CD4-positive, alpha-beta T cell (primary cell): ENCODE measurements around the gene PDLIM1. TPM values are rescaled to one million over a fixed set of nuclear protein-coding genes. Genes with fewer than 3 reads are reported as not detected.
"Not testable (repeated sequence)": the region's sequence is repeated elsewhere in the genome, so short reads cannot be mapped to it uniquely, and the experiment has no call there.

Experiments
- ATAC-seq: fragments of 200-7000 bp; cut with Tn5 transposase; one replicate; pipeline ENCODE4 v1.10.0; 2022; ENCODE audit warnings: mild to moderate bottlenecking; ENCODE audit not compliant: poor library complexity
- CTCF ChIA-PET: fragments of 350-600 bp; sonication (Branson Sonifier 250); formaldehyde crosslinking; loops from one replicate; lab custom pipeline; 2021; ENCODE audit warnings: antibody characterized with exemption, inconsistent platforms; lab: Charles Lee
- POLR2A ChIA-PET: fragments of 350-600 bp; sonication (Branson Sonifier 250); formaldehyde crosslinking; loops from one replicate; lab custom pipeline; 2021; ENCODE audit warnings: antibody characterized with exemption, inconsistent platforms; lab: Charles Lee
- DNase-seq, 14 experiments: peaks; one replicate each; pipeline ENCODE4 v3.0.0-alpha.2; 2013 to 2020; ENCODE audit warnings: mixed read lengths in 2 of 14
- H3K27ac ChIP-seq, 2 donors: one replicate each; pipeline versions ENCODE4 v1.5.1 to v1.7.0; 2013; ENCODE audit warnings: low read length in 2 of 2, low read depth in 1 of 2, mild to moderate bottlenecking in 1 of 2
- H3K27me3 ChIP-seq, 2 experiments: 1 replicate in 1 of 2; 2 replicates in 1 of 2; pipeline versions ENCODE4 v1.6.1 to v1.7.0; 2013; ENCODE audit warnings: low read length in 2 of 2, control low read depth in 1 of 2, mild to moderate bottlenecking in 1 of 2, moderate library complexity in 1 of 2; ENCODE audit not compliant: insufficient read depth in 2 of 2, control insufficient read depth in 1 of 2
- H3K36me3 ChIP-seq: one replicate; pipeline ENCODE4 v1.6.1; 2013; ENCODE audit warnings: low read length, control low read depth; ENCODE audit not compliant: insufficient read depth
- H3K4me1 ChIP-seq: one replicate; pipeline ENCODE4 v1.6.1; 2013; ENCODE audit warnings: low read length, control low read depth; ENCODE audit not compliant: insufficient read depth
- H3K4me3 ChIP-seq: one replicate; pipeline ENCODE4 v1.5.1; 2013; ENCODE audit warnings: mild to moderate bottlenecking, low read length, moderate library complexity
- H3K9me3 ChIP-seq, 2 experiments: 1 replicate in 1 of 2; 2 replicates in 1 of 2; pipeline versions ENCODE4 v1.6.1 to v1.7.0; 2013; ENCODE audit warnings: low read length in 2 of 2, mild to moderate bottlenecking in 2 of 2, control low read depth in 1 of 2, moderate library complexity in 1 of 2; ENCODE audit not compliant: control insufficient read depth in 1 of 2, insufficient read depth in 1 of 2
- H3K27ac Mint-ChIP-seq: one replicate; pipeline ENCODE4 v1.8.0; 2020; ENCODE audit warnings: mixed read lengths
- H3K27me3 Mint-ChIP-seq: one replicate; pipeline ENCODE4 v1.8.0; 2021; ENCODE audit warnings: mixed read lengths
- H3K36me3 Mint-ChIP-seq: one replicate; pipeline ENCODE4 v1.8.0; 2021; ENCODE audit warnings: low read depth, mixed read lengths
- H3K4me1 Mint-ChIP-seq: one replicate; pipeline ENCODE4 v1.8.0; 2021; ENCODE audit warnings: low read depth, mixed read lengths
- H3K4me3 Mint-ChIP-seq: one replicate; pipeline ENCODE4 v1.8.0; 2020; ENCODE audit warnings: mild to moderate bottlenecking, mixed read lengths
- H3K9me3 Mint-ChIP-seq: one replicate; pipeline ENCODE4 v1.8.0; 2020; ENCODE audit warnings: mixed read lengths
- intact Hi-C, 2 experiments: fragments of 100-400 bp; cut with DNase I in 1 of 2; cut with micrococcal nuclease in 1 of 2; formaldehyde crosslinking; loops; one replicate each; pipeline versions ENCODE4 v1.15.1 to v1.9.0; 2023 to 2025; cut with DNase I, micrococcal nuclease
- total RNA-seq, 174 experiments: library from RNA in 2 of 174; stranded (reverse) in 2 of 174; gene quantifications; one replicate each; pipeline ENCODE4 v1.2.3 and lab custom pipeline; 2021 to 2026
- TF ChIP-seq, protein P1 (sequence below): fragments of 200-600 bp; IDR thresholded peaks from one replicate; pipeline ENCODE4 v1.8.0; 2022; ENCODE audit warnings: antibody characterized with exemption, mild to moderate bottlenecking

PDLIM1 gene
- total RNA-seq, 2 experiments from 2014 or later = 0.41 to 0.75 TPM

DNA sequence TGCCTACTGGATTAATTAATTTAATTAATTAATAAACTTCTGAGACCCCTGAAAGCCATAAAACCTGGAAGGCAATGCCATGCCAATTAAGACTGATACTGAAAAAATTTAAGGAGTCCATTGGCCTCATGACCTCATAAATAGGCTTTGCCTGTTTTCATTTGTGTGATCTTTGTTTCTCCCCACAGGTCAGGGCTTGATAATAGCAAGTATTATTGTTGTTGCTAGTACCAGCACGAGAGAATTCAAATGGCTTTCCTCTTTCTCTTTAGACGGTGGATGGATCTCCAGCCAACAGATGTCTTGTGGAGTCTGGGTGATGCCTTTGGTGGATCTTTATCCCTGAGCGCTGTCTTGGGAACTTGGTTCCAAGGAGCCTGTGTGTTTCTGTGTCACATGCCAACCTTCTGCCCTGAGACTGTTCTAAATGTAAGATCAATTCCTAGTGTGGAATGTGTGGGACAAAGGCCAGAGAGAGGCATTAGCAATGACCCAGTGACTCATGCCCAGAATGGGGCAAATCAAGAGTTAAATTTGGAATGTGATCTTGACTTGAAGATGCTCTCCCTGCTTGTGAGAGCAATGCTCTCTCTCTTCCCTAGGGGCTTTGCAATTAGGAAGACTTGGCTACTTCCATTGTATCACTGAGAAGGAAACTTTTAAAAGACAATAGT, 79.1 kb downstream of the PDLIM1 start:
- Histone ChIP-seq H3K27ac (no peak overlapping the region), H3K4me3 (no peak overlapping the region), H3K4me1 (no peaks in the 10 kb centered on the region), H3K36me3 (no peaks in the 10 kb centered on the region), H3K9me3 (no peaks in the 10 kb centered on the region), H3K27me3 (no peaks in the 10 kb centered on the region)
- TF ChIP-seq, protein P1, sequence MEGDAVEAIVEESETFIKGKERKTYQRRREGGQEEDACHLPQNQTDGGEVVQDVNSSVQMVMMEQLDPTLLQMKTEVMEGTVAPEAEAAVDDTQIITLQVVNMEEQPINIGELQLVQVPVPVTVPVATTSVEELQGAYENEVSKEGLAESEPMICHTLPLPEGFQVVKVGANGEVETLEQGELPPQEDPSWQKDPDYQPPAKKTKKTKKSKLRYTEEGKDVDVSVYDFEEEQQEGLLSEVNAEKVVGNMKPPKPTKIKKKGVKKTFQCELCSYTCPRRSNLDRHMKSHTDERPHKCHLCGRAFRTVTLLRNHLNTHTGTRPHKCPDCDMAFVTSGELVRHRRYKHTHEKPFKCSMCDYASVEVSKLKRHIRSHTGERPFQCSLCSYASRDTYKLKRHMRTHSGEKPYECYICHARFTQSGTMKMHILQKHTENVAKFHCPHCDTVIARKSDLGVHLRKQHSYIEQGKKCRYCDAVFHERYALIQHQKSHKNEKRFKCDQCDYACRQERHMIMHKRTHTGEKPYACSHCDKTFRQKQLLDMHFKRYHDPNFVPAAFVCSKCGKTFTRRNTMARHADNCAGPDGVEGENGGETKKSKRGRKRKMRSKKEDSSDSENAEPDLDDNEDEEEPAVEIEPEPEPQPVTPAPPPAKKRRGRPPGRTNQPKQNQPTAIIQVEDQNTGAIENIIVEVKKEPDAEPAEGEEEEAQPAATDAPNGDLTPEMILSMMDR = no peak
- H3K27ac Mint-ChIP-seq = no peak overlapping the region
- H3K9me3 Mint-ChIP-seq = peaks cover 2% of the 10 kb centered on the region
- H3K4me1 Mint-ChIP-seq = no peaks in the 10 kb centered on the region
- ChIA-PET POLR2A (no interaction called here), CTCF (no interaction called here)
- DNase-seq = no peak
- no peaks in the 10 kb centered on the region for H3K36me3 Mint-ChIP-seq
- intact Hi-C loops = no loop called here
- no peaks in the 10 kb centered on the region for H3K27me3 Mint-ChIP-seq
- ATAC-seq = no peak
- no peak overlapping the region for H3K4me3 Mint-ChIP-seq

DNA sequence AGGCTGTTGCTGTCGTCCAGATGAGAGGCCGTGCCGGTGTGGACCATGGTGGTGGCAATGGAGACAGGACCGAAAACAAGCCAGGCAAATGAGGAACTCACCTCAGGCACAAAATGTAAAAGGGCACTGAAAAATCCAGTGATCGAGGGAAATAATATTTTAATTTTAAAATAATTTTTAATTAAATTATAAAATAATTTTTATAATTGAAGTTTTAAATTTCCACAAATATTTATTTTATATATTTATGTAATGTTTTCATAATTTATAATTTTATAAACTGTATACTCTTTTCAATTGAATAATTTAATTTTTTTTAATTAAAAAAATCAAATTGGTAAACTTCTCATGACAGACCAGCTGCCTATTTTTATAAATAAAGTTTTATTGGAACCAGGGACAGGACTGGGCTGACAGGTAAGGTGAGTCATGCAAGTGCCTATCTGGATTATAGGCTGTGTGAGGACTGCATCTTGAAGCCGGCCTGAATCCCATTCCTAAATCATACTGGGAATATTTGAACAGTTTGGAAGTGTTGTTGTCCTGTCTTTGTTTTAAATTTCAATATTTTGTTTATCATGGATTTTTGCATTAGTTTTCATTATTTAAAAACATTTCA, 81.2 kb downstream of the PDLIM1 start:
- ATAC-seq (no peak), DNase-seq (no peak)
- Mint-ChIP-seq H3K27me3 (no peaks in the 10 kb centered on the region), H3K27ac (no peak overlapping the region), H3K4me3 (no peak overlapping the region), H3K9me3 (no peaks in the 10 kb centered on the region), H3K4me1 (no peaks in the 10 kb centered on the region), H3K36me3 (no peaks in the 10 kb centered on the region)
- Histone ChIP-seq H3K9me3 (peaks cover 0 to 5% of the 10 kb centered on the region in 2 experiments), H3K27ac (no peak overlapping the region), H3K27me3 (no peaks in the 10 kb centered on the region), H3K36me3 (no peaks in the 10 kb centered on the region), H3K4me1 (no peaks in the 10 kb centered on the region), H3K4me3 (no peak overlapping the region)
- ChIA-PET CTCF (no interaction called here), POLR2A (no interaction called here)
- TF ChIP-seq, protein P1 = no peak
- intact Hi-C loops = no loop called here

DNA sequence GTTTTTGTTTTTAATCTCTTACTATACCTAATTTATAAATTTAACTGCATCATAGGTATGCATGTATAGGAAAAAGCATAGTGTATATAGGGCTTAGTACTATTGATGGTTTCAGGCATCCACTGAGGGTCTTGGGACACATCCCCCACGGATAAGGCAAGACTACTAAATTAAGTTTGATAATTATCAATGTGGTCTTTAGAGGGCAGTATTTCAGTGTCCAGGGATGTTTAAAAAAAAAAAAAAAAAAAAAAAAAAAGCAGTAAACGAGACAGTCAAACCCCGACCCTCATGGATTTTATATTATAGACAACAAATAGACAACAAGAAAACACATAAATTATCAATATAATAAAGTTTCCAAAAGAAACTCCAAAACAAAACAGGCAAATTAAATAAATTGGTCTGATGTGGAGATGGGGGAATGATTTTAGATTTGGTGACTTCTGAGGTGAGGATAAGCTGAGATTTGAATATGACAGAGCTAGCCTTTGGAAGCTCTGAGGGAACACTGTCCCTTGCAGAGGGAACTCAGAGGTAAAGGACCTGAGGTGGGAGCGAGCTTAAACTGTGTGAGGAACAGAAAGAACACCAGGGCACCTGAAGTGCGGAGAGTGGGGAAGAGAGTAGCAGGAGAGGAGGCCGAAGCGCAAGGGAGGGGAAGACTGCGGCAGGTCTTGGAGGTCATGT, 82.0 kb downstream of the PDLIM1 start:
- H3K27ac Mint-ChIP-seq = no peak overlapping the region
- CTCF ChIA-PET = no interaction called here

DNA sequence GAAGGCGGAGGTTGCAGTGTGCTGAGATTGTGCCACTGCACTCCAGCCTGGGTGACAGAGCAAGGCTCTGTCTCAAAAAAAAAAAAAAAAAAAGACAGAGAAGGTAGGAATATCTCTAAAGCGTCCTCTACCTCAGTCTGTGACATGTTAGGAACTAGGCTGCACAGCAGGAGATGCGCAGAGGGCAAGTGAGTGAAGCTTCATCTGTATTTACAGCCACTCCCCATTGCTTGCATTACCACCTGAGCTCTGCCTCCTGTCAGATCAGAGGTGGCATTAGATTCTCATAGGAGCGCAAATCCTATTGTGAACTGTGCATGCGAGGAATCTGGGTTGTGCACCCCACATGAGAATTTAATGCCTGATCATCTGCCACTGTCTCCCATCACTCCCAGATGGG, 87.9 kb downstream of the PDLIM1 start:
- H3K27me3 Mint-ChIP-seq, H3K9me3 ChIP-seq, H3K36me3 ChIP-seq, DNase-seq, ATAC-seq, H3K4me3 Mint-ChIP-seq, H3K4me1 Mint-ChIP-seq, CTCF ChIA-PET, H3K9me3 Mint-ChIP-seq, H3K4me3 ChIP-seq, POLR2A ChIA-PET, H3K27me3 ChIP-seq, H3K4me1 ChIP-seq, intact Hi-C loops, H3K27ac Mint-ChIP-seq, H3K27ac ChIP-seq, H3K36me3 Mint-ChIP-seq: not testable (repeated sequence)

More for the DNA sequence above, 82.0 kb downstream of the PDLIM1 start:
- Mint-ChIP-seq H3K4me1 (no peaks in the 10 kb centered on the region), H3K4me3 (no peak overlapping the region), H3K36me3 (no peaks in the 10 kb centered on the region), H3K9me3 (no peaks in the 10 kb centered on the region), H3K27me3 (no peaks in the 10 kb centered on the region)
- Histone ChIP-seq H3K4me3 (no peak overlapping the region), H3K36me3 (no peaks in the 10 kb centered on the region), H3K27ac (no peak overlapping the region), H3K27me3 (no peaks in the 10 kb centered on the region), H3K9me3 (peaks cover 3 to 5% of the 10 kb centered on the region in 2 experiments), H3K4me1 (no peaks in the 10 kb centered on the region)
- no peak for DNase-seq
- no peak for ATAC-seq
- intact Hi-C loops = no loop called here
- TF ChIP-seq, protein P1 = no peak
- POLR2A ChIA-PET = no interaction called here
